ENCODE results near the gene MYO3A.

MYO3A gene

GRCh38 chr10:26214551-26215395 lies 280.7 kb downstream of the MYO3A start:
- DNase-seq (ENCODE audit: low read depth in 2 of 2): no peak

- DNase-seq (ENCODE audit: low read depth in 2 of 2): no peak
These were observed 281.4 kb downstream of the MYO3A start for GRCh38 chr10:26215396-26215934.

DNA sequence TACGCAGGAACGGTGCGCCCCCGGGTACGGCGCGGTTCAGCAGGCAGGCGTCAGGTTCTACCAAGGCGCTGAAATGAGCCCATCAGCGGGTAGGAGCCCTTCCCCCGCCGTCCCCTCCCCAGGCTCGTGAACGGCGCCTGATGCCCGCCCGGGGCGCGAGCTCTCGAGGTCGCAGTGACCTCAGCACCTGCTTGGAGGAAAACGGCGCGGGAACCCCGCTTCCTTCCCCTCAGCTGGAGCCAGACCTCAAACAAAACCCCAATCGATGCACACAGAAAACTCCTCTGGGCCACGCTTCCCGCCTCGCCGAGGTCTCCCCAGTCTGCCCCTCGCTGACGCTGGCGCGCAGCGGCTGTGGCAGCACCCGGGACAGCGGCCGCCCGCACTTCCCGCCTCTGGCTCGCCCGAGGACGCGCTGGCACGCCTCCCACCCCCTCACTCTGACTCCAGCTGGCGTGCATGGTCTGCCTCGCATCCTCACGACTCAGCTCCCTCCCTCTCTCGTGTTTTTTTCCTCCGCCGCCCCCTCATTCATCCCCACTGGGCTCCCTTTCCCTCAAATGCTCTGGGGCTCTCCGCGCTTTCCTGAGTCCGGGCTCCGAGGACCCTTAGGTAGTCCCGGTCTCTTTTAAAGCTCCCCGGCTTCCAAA lies 282.0 kb downstream of the MYO3A start:
- no peak for DNase-seq (ENCODE audit: low read depth in 2 of 2)

DNA sequence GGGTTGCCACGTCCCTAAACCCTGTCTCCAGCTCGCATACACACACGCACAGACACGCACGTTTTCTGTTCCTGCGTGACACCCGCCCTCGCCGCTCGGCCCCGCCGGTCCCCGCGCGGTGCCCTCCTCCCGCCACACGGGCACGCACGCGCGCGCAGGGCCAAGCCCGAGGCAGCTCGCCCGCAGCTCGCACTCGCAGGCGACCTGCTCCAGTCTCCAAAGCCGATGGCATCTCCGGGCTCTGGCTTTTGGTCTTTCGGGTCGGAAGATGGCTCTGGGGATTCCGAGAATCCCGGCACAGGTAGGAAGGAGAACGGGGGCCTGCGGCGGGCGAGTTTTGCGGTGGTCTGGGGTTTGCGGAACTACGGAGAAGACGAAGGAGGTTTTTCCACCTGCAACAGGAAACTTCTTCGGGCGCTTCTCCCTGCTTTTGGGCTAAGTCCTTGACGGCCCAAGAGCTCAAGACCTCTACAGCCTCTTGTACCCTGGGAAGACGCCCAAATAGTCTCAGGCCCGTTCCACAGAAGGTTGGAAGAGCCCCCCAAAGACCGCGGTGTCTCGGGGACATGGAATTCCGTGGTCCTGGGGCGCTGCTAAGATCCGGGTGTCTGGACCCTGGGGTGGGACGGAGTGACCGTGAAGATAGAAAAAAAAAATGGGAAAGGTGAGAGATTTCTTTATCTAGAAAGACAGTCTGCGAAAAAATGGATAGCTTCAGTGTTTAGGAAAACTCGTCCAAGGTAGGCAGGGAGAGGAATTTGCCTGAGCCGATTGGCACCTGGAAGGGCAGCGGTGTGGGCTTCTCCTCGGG lies 282.8 kb downstream of the MYO3A start, which contains the start of gene GAD2:
Gene GAD2, plus strand, starts transcription at position 190 of the 811 bp plus-strand sequence. Its CDS starts 36 bp downstream, at position 226.
- no peak for DNase-seq (ENCODE audit: low read depth in 2 of 2)

GRCh38 chr10:26217396-26218086 lies 283.5 kb downstream of the MYO3A start:
- DNase-seq (ENCODE audit: low read depth in 2 of 2): no peak

- DNase-seq (ENCODE audit: low read depth in 2 of 2): no peak
These were observed 285.6 kb downstream of the MYO3A start for GRCh38 chr10:26219676-26220075.

DNA sequence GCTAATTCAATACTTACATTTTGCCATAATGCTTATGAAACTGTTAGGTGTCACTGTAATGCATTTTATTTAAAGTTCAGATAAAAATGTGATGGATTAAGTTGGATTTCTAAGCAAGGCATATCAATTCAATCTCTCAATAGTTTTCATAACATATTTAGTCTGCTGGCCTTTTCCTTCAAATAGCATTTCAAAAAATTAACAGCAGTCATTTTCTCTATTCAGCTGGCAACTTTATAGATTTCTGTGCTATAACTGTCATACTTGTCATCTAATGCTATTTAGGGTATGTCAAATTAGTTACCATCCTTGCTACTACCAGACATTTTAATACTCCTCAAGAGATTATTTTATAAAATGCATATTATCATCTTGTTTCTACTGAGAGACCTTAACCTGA lies 286.9 kb downstream of the MYO3A start:
- no peak for DNase-seq (ENCODE audit: low read depth in 2 of 2)

- DNase-seq (ENCODE audit: low read depth in 2 of 2): no peak
These were observed 287.5 kb downstream of the MYO3A start for GRCh38 chr10:26221541-26221940.

GRCh38 chr10:26222563-26222962 lies 288.5 kb downstream of the MYO3A start:
- no peak for DNase-seq (ENCODE audit: low read depth in 2 of 2)

DNA sequence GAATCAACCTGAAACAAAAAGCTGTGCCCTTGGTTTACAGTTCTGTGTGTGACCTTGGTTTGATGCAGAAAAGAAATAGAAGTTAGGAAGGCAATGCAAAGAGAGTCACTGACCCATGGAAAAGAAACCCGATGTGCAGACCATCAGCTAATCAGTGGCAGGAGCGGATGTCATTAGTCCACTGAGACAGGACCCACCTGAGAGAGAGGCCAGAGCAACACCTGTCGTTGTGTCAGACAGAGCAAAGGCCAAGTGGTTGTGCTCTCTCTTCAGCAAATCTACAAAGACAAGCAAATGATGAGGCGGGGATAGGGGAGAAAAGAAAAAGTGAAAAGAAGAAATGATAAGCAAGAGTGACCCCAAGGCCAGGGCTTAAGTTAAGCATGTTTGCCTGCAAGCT lies 291.3 kb downstream of the MYO3A start:
- no peak for DNase-seq (ENCODE audit: low read depth in 2 of 2)

DNA sequence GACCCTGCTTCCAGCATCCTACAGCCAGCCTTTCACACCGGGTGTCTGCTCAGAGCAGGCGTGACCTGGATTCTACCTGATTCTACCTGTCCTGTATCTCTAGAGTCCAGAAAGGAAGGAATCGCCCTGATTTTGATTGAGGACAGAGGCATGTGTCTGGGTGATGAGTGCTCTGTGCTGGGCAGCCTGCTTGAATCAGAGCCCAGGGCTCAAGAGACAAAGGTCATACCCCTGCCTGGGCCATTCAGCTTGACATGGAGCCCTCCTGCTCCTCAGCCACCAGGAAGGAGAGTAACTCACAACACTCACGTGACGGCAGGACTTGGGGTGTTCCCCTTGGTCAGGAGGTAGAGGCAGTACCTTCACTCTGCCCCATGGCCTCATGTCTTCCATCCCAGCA lies 293.8 kb downstream of the MYO3A start:
- DNase-seq (ENCODE audit: low read depth in 2 of 2): no peak

GRCh38 chr10:26232174-26232573 lies 298.1 kb downstream of the MYO3A start:
- DNase-seq (ENCODE audit: low read depth in 2 of 2): no peak

- DNase-seq (ENCODE audit: low read depth in 2 of 2): no peak
These were observed 301.7 kb downstream of the MYO3A start for GRCh38 chr10:26235761-26236160.

- DNase-seq (ENCODE audit: low read depth in 2 of 2): no peak
These were observed 304.3 kb downstream of the MYO3A start for GRCh38 chr10:26238378-26238777.

GRCh38 chr10:26242706-26243350 lies 308.8 kb downstream of the MYO3A start:
- no peak for DNase-seq (ENCODE audit: low read depth in 2 of 2)

GRCh38 chr10:26243351-26243720 lies 309.3 kb downstream of the MYO3A start:
- no peak for DNase-seq (ENCODE audit: low read depth in 2 of 2)

DNA sequence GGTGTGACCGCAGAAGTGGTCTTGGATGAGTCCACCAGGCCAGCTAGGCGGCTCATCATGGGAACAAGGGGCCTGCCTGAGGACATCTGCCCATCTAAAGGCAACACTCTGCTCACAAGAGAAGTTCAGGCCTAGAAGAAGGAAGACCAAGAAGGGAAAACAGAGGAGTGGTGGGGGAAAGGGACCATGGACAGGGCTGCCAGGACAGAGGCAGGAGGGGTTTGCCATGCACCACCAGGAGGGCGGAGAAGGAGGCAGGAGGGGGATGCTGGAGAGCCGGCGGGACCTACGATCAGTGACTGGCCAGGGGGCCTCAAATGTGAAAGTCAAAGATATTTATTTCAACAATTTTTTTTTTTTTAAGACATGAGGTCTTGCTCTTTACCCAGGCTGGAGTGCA lies 315.7 kb downstream of the MYO3A start:
- no peak for DNase-seq (ENCODE audit: low read depth in 2 of 2)

- DNase-seq (ENCODE audit: low read depth in 2 of 2): no peak
These were observed 317.9 kb downstream of the MYO3A start for GRCh38 chr10:26251925-26252324.

DNA sequence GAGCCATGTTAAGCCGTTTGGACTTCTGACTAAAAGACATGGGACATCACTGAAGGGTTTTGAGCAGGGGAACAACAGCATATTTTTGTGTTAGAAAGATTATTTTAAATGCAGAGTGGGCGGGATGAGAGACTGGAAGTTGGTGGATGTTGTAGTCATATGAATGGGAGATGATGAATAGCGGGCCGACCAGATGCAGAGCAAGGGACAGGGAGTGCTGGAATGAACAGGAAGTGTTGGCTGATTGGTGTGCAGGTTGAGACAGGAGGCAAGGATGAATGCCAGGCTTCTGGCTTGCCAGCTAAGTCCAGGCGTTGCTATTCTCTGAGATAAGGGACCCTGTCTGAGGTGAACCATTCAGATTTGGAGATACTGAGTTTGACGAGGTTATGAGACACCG lies 320.6 kb downstream of the MYO3A start:
- no peak for DNase-seq (ENCODE audit: low read depth in 2 of 2)

- DNase-seq (ENCODE audit: low read depth in 2 of 2): no peak
These were observed 325.3 kb downstream of the MYO3A start for GRCh38 chr10:26259341-26259740.

Data from fibroblast of skin of left quadriceps (primary cell).